Adrenal gland (tissue), 12 donors: Measurements from ENCODE around the gene PKIB. TPM values are rescaled to one million over a fixed set of nuclear protein-coding genes. Genes with fewer than 3 reads are reported as not detected.
"Not testable (repeated sequence)": the region's sequence is repeated elsewhere in the genome, so short reads cannot be mapped to it uniquely, and the experiment has no call there.

Experiments used
- DNase-seq, 7 donors: peaks; one replicate each; pipeline ENCODE4 v3.0.0-alpha.2; 2019 to 2020
- H3K27ac ChIP-seq, 5 donors: fragments of 200-600 bp; sonication (generic) in 4 of 5; 1 replicate in 3 of 5; 2 replicates in 2 of 5; pipeline versions ENCODE4 v1.5.1 to v1.8.0; 2016 to 2020; ENCODE audit warnings: mild to moderate bottlenecking in 1 of 5
- H3K27me3 ChIP-seq: fragments of 200-600 bp; 2 replicates; pipeline ENCODE4 v1.8.0; 2021
- H3K36me3 ChIP-seq, 2 donors: fragments of 200-600 bp; replicated peaks in 1 of 2; 1 replicate in 1 of 2; 2 replicates in 1 of 2; pipeline versions ENCODE4 v1.5.1 to v1.8.0; 2018 to 2022
- H3K4me1 ChIP-seq, 2 donors: fragments of 200-600 bp; replicated peaks in 1 of 2; 1 replicate in 1 of 2; 2 replicates in 1 of 2; pipeline versions ENCODE4 v1.5.1 to v1.8.0; 2018 to 2021
- H3K4me3 ChIP-seq, 4 donors: fragments of 200-600 bp; sonication (generic) in 3 of 4; one replicate each; pipeline ENCODE4 v1.5.1; 2016 to 2018
- H3K9me3 ChIP-seq, 3 donors: fragments of 200-600 bp; sonication (generic) in 1 of 3; replicated peaks in 1 of 3; 1 replicate in 2 of 3; 2 replicates in 1 of 3; pipeline versions ENCODE4 v1.5.1 to v1.8.0; 2016 to 2021
- CTCF ChIP-seq, 6 experiments: fragments of 450-650 bp in 4 of 6; fragments of 200-600 bp in 2 of 6; sonication (generic) in 1 of 6; IDR thresholded peaks; 1 replicate in 5 of 6; 2 replicates in 1 of 6; pipeline versions ENCODE4 v1.5.1 to v1.8.0; 2016 to 2021; ENCODE audit warnings: antibody characterized with exemption in 6 of 6, mild to moderate bottlenecking in 2 of 6, moderate library complexity in 1 of 6
- POLR2A ChIP-seq, 2 donors: fragments of 450-650 bp; IDR thresholded peaks; one replicate each; pipeline ENCODE4 v1.6.1; 2017; ENCODE audit warnings: antibody characterized with exemption in 2 of 2, mild to moderate bottlenecking in 2 of 2, moderate library complexity in 1 of 2
- WGBS, 4 donors: extraction: QIAGEN DNeasy Blood & Tissue Kit in 2 of 4; methylation state at CpG; one replicate each; pipeline versions ENCODE4 v1.1.5 to v1.1.7; 2013 to 2017; 5-methylcytosine and 5-hydroxymethylcytosine counted together
- intact Hi-C, 2 donors: fragments of 100-400 bp; cut with DNase I; formaldehyde crosslinking; loops; one replicate each; pipeline versions ENCODE4 v1.14.1 to v1.15.0; 2022 to 2023
- polyA plus RNA-seq, 3 donors: library from polyadenylated mRNA; stranded (reverse); fragments of 200-250 nt in 2 of 3; fragments of 350-450 nt in 1 of 3; fragmentation: Illumina TruSeq in 1 of 3; extraction: RNeasy Lipid Tissue Mini Kit (QIAGEN cat#74804) in 1 of 3; gene quantifications; one replicate each; pipeline ENCODE4 v1.2.3, GENCODE V29; 2013 to 2014
- total RNA-seq, 9 donors: library from RNA; depleted of rRNA in 4 of 9; stranded (reverse); fragments of >200 nt in 4 of 9; fragments of 120-200 nt in 1 of 9; fragmentation: NEBNext Ultra II Directional in 1 of 9; extraction: Animal tissue kit (Norgen Biotek cat#: 25700) in 1 of 9; gene quantifications; one replicate each; pipeline versions ENCODE4 v1.1.0 to v1.2.4, GENCODE V29; 2013 to 2023
- donor health status: healthy with polysubstance abuse.
- donor health status: Bipolar disorder and iron deficiency.
- donor health status: DM: yes; HTN: yes; CAD: no.
- donor health status: DM: no; HTN: no; CAD: no.
- donor health status: DM: no; HTN: no; CAD: no.
- donor health status: DM: yes; HTN: yes; CAD: no.

Gene PKIB
- total and polyA plus RNA-seq, 12 donors, result 0.48 to 6.2 (median 2.5) TPM

DNA sequence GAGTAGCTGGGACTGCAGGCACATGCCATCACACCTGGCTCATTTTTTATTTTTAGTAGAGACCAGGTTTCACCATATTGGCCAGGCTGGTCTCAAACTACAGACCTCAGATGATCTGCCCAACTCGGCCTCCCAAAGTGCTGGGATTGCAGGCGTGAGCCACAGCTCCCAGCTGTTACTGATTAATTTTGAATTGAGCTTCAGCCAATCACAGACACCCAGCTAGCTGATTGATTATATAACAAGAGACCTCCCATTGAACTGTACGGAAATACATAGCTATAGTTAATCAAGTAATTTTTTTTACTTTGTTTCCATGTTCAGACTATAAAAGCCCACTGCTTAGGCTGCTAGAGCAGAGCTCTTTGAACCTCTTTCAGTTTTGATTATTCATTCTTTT lies 31.6 kb downstream of the PKIB start:
- H3K4me3 ChIP-seq, result no peak overlapping the region

GRCh38 chr6:122642604-122643003 lies 32.4 kb downstream of the PKIB start:
- H3K36me3 ChIP-seq, H3K27ac ChIP-seq, H3K27me3 ChIP-seq, DNase-seq, intact Hi-C loops, H3K4me3 ChIP-seq, H3K9me3 ChIP-seq, H3K4me1 ChIP-seq: not testable (repeated sequence)
- WGBS, 4 donors, result 85 to 93% (median 90%) methylated on average over 1 of the region's 1 CpG

More for the DNA sequence above, 31.6 kb downstream of the PKIB start:
- WGBS, 4 donors, result 79 to 86% (median 82%) methylated on average over 3 of the region's 3 CpGs
- no peaks in the 10 kb centered on the region for H3K4me1 ChIP-seq
- TF ChIP-seq POLR2A (IDR thresholded peaks at IDR 0.05) (no peak), CTCF (IDR thresholded peaks at IDR 0.05) (no peak)
- DNase-seq, result no peak
- no peak overlapping the region for H3K27ac ChIP-seq
- intact Hi-C loops, result no loop called here
- H3K36me3 ChIP-seq, result no peaks in the 10 kb centered on the region
- H3K9me3 ChIP-seq, result no peaks in the 10 kb centered on the region
- no peaks in the 10 kb centered on the region for H3K27me3 ChIP-seq

DNA sequence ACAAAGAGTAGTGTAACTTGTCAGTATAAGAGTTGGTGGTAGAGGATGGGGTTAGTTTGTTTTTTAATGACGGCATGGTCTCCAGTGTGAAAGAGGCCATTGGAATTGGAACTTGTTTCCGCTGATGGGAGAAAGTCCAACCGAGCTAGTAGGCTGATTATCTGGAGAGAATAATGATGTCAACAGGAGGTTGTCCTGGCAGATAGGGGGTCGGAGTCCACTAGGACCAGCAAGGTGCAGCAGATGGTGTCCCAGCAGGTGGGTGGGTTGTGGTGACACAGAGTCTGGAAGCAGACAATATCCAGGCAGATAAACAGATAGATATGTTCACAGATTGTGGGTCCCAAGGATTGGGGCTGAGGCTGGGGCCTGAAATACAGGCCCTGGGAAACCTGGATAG lies 35.1 kb downstream of the PKIB start:
- Histone ChIP-seq H3K27ac (no peak overlapping the region), H3K4me3 (no peak overlapping the region), H3K9me3 (no peaks in the 10 kb centered on the region), H3K36me3 (no peaks in the 10 kb centered on the region), H3K4me1 (no peaks in the 10 kb centered on the region), H3K27me3 (no peaks in the 10 kb centered on the region)
- no peak for DNase-seq
- TF ChIP-seq POLR2A (IDR thresholded peaks at IDR 0.05) (no peak), CTCF (IDR thresholded peaks at IDR 0.05) (no peak)
- intact Hi-C loops, result no loop called here
- WGBS, 4 donors, result 81 to 93% (median 87%) methylated on average over 4 of the region's 4 CpGs

GRCh38 chr6:122647765-122648164 lies 37.6 kb downstream of the PKIB start:
- no peaks in the 10 kb centered on the region for H3K4me1 ChIP-seq

More at GRCh38 chr6:122647765-122648164, 37.6 kb downstream of the PKIB start:
- TF ChIP-seq CTCF (IDR thresholded peaks at IDR 0.05) (no peak), POLR2A (IDR thresholded peaks at IDR 0.05) (no peak)
- intact Hi-C loops, result no loop called here
- WGBS, 4 donors, result 62 to 91% (median 78%) methylated on average over 2 to 3 of the region's 3 CpGs
- no peak for DNase-seq
- H3K9me3 ChIP-seq, result no peaks in the 10 kb centered on the region
- H3K27me3 ChIP-seq, result no peaks in the 10 kb centered on the region
- no peaks in the 10 kb centered on the region for H3K36me3 ChIP-seq
- H3K4me3 ChIP-seq, result no peak overlapping the region
- H3K27ac ChIP-seq, result no peak overlapping the region
